CD4-positive, alpha-beta memory T cell (primary cell): ENCODE measurements around the gene DIP2B. TPM values are rescaled to one million over a fixed set of nuclear protein-coding genes. Genes with fewer than 3 reads are reported as not detected.

Experiments
- CTCF ChIA-PET: fragments of 350-600 bp; sonication (Branson Sonifier 250); formaldehyde crosslinking; loops from one replicate; lab custom pipeline; 2021; ENCODE audit warnings: inconsistent platforms; ENCODE audit not compliant: partially characterized antibody; lab: Charles Lee
- POLR2A ChIA-PET: fragments of 350-600 bp; sonication (Branson Sonifier 250); formaldehyde crosslinking; loops from one replicate; lab custom pipeline; 2021; ENCODE audit not compliant: partially characterized antibody; lab: Charles Lee
- DNase-seq, 5 donors: peaks; one replicate each; pipeline versions ENCODE4 v3.0.0 to v3.0.0-alpha.2; 2020 to 2022; ENCODE audit warnings: mixed read lengths in 1 of 5
- H3K27ac ChIP-seq: one replicate; pipeline ENCODE4 v1.7.0; 2013; ENCODE audit warnings: low read depth, low read length
- H3K27me3 ChIP-seq: 2 replicates; pipeline ENCODE4 v1.7.0; 2013; ENCODE audit warnings: mild to moderate bottlenecking, low read length, moderate library complexity; ENCODE audit not compliant: insufficient read depth
- H3K36me3 ChIP-seq: 2 replicates; pipeline ENCODE4 v1.7.0; 2013; ENCODE audit warnings: mild to moderate bottlenecking, low read length, moderate library complexity; ENCODE audit not compliant: insufficient read depth
- H3K4me1 ChIP-seq: 2 replicates; pipeline ENCODE4 v1.7.0; 2013; ENCODE audit warnings: mild to moderate bottlenecking, low read length, moderate library complexity; ENCODE audit not compliant: insufficient read depth
- H3K4me3 ChIP-seq, 2 donors: one replicate each; pipeline ENCODE4 v1.7.0; 2013; ENCODE audit warnings: low read length in 2 of 2, mild to moderate bottlenecking in 1 of 2
- H3K9me3 ChIP-seq, 2 donors: one replicate each; pipeline ENCODE4 v1.7.0; 2013; ENCODE audit warnings: low read length in 2 of 2, control low read depth in 1 of 2; ENCODE audit not compliant: control insufficient read depth in 1 of 2
- H3K27ac Mint-ChIP-seq, 7 donors: one replicate each; pipeline ENCODE4 v1.8.0; 2020 to 2021; ENCODE audit warnings: mixed read lengths in 7 of 7, mild to moderate bottlenecking in 6 of 7, inconsistent platforms in 3 of 7, moderate library complexity in 3 of 7
- H3K27me3 Mint-ChIP-seq, 2 donors: one replicate each; pipeline ENCODE4 v1.8.0; 2020 to 2021; ENCODE audit warnings: mixed read lengths in 2 of 2
- H3K36me3 Mint-ChIP-seq, 2 donors: one replicate each; pipeline ENCODE4 v1.8.0; 2020 to 2021; ENCODE audit warnings: mixed read lengths in 2 of 2, inconsistent platforms in 1 of 2, mild to moderate bottlenecking in 1 of 2
- H3K4me1 Mint-ChIP-seq, 4 donors: one replicate each; pipeline ENCODE4 v1.8.0; 2020 to 2021; ENCODE audit warnings: mixed read lengths in 4 of 4, mild to moderate bottlenecking in 1 of 4
- H3K4me3 Mint-ChIP-seq, 8 donors: one replicate each; pipeline ENCODE4 v1.8.0; 2020 to 2021; ENCODE audit warnings: mixed read lengths in 8 of 8, mild to moderate bottlenecking in 7 of 8, moderate library complexity in 6 of 8, inconsistent platforms in 3 of 8
- H3K9me3 Mint-ChIP-seq, 8 donors: one replicate each; pipeline ENCODE4 v1.8.0; 2020 to 2021; ENCODE audit warnings: mixed read lengths in 8 of 8, mild to moderate bottlenecking in 5 of 8, inconsistent platforms in 3 of 8, moderate library complexity in 1 of 8
- intact Hi-C: fragments of 100-400 bp; cut with micrococcal nuclease; formaldehyde crosslinking; loops from one replicate; pipeline ENCODE4 v1.15.1; 2023
- polyA plus RNA-seq, 2 donors: library from polyadenylated mRNA; unstranded; fragments of 300-500 nt; fragmentation: Illumina TruSeq; gene quantifications; one replicate each; pipeline ENCODE4 v1.2.3, GENCODE V29; 2021
- total RNA-seq, 2 experiments: library from RNA; stranded (reverse); gene quantifications; one replicate each; pipeline ENCODE4 v1.2.3, GENCODE V29; 2021

The DIP2B gene
- 10 to 100 TPM; 26.4 to 29.1 TPM for total RNA-seq
- polyA plus RNA-seq, result 10 to 100 TPM in 1 of 2 donors, 1 to 10 TPM in 1; 3.8 to 13.5 TPM

- peak; percentile 93 to 94 (median 94) for DNase-seq
- Histone ChIP-seq H3K27ac (peak within 1 kb of the TSS; percentile 84), H3K27me3 (no peaks in the 10 kb centered on the region), H3K4me1 (peaks cover 49% of the 10 kb centered on the region), H3K9me3 (no peaks in the 10 kb centered on the region), H3K4me3 (peak within 1 kb of the TSS; percentile 82 to 91), H3K36me3 (no peaks in the 10 kb centered on the region)
- Mint-ChIP-seq H3K4me3 (peak within 1 kb of the TSS; percentile 94 to 98 (median 97)), H3K9me3 (peaks cover 0 to 9% (median 0%) of the 10 kb centered on the region in 8 donors), H3K36me3 (peaks cover 0 to 6% of the 10 kb centered on the region in 2 donors), H3K4me1 (peaks cover 39 to 53% (median 45%) of the 10 kb centered on the region in 4 donors), H3K27me3 (no peaks in the 10 kb centered on the region), H3K27ac (peak within 1 kb of the TSS; percentile 89 to 97 (median 95))
- ChIA-PET POLR2A (interaction anchor here (0.5 to 2.4 kb wide), 20 partner anchors 10 to 420 kb away, joined by 3 to 26 read pairs (median 4); partner anchors contain the start of genes ATF1 and SMARCD1), CTCF (interaction anchor here (0.7 to 10.6 kb wide), 31 partner anchors 9 to 770 kb away, joined by 3 to 197 read pairs (median 6); no protein-coding TSS in a partner anchor)
- intact Hi-C loops, result loop anchor here (1.0 to 2.0 kb wide), 4 partner anchors 16 to 229 kb away; no protein-coding TSS in a partner anchor
Observed at GRCh38 chr12:50504798-50505674, at the start of gene DIP2B. DIP2B (plus strand) TSS chr12:50504985; CDS start chr12:50505141, 156 bp downstream.

GRCh38 chr12:50458606-50459005 lies 46.2 kb upstream of the DIP2B start:
- H3K4me3 Mint-ChIP-seq, result no peak overlapping the region
- intact Hi-C loops, result no loop called here
- H3K27me3 Mint-ChIP-seq, result no peaks in the 10 kb centered on the region
- Histone ChIP-seq H3K36me3 (peaks cover 7% of the 10 kb centered on the region), H3K4me3 (no peak overlapping the region), H3K27me3 (no peaks in the 10 kb centered on the region), H3K9me3 (no peaks in the 10 kb centered on the region), H3K4me1 (no peaks in the 10 kb centered on the region), H3K27ac (no peak overlapping the region)
- CTCF ChIA-PET, result no interaction called here
- no peak overlapping the region for H3K27ac Mint-ChIP-seq
- H3K36me3 Mint-ChIP-seq, result peaks cover 33 to 40% of the 10 kb centered on the region in 2 donors
- H3K9me3 Mint-ChIP-seq, result no peaks in the 10 kb centered on the region
- no peaks in the 10 kb centered on the region for H3K4me1 Mint-ChIP-seq
- DNase-seq, result no peak
- POLR2A ChIA-PET, result no interaction called here

DNA sequence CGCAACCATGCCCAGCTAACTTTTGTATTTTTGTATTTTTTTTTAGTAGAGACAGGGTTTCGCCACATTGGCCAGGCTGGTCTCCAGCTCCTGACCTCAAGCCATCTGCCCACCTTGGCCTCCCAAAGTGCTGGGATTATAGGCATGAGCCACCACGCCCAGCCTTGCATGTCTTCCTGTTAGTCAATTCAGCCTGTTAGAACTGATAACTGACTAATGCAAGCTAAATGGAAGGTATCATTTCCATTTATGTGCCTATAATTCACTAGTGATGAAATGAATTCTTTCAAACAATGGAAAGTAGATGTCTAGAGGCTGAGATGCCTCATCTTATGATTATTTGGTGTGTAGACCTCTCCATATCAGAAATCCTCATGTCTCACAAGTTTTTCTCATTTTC lies 37.3 kb upstream of the DIP2B start:
- Histone ChIP-seq H3K9me3 (no peaks in the 10 kb centered on the region), H3K27me3 (no peaks in the 10 kb centered on the region), H3K4me3 (no peak overlapping the region), H3K4me1 (no peaks in the 10 kb centered on the region), H3K27ac (no peak overlapping the region), H3K36me3 (peaks cover 24% of the 10 kb centered on the region)
- H3K9me3 Mint-ChIP-seq, result no peaks in the 10 kb centered on the region
- peaks cover 51 to 65% of the 10 kb centered on the region in 2 donors for H3K36me3 Mint-ChIP-seq
- H3K27ac Mint-ChIP-seq, result peak overlapping the region in 1 of 7 donors; percentile 30
- no peak overlapping the region for H3K4me3 Mint-ChIP-seq
- H3K4me1 Mint-ChIP-seq, result peaks cover 0 to 1% (median 0%) of the 10 kb centered on the region in 4 donors
- no peak for DNase-seq
- POLR2A ChIA-PET, result no interaction called here
- intact Hi-C loops, result no loop called here
- CTCF ChIA-PET, result no interaction called here
- no peaks in the 10 kb centered on the region for H3K27me3 Mint-ChIP-seq

GRCh38 chr12:50477241-50477832 lies 27.4 kb upstream of the DIP2B start:
- no peaks in the 10 kb centered on the region for H3K27me3 ChIP-seq
- Mint-ChIP-seq H3K27ac (peak overlapping the region in 1 of 7 donors; percentile 91), H3K27me3 (no peaks in the 10 kb centered on the region), H3K9me3 (no peaks in the 10 kb centered on the region), H3K4me1 (no peaks in the 10 kb centered on the region), H3K36me3 (peaks cover 30 to 46% of the 10 kb centered on the region in 2 donors), H3K4me3 (no peak overlapping the region)
- H3K4me3 ChIP-seq, result no peak overlapping the region
- POLR2A ChIA-PET, result no interaction called here
- CTCF ChIA-PET, result no interaction called here
- no peaks in the 10 kb centered on the region for H3K4me1 ChIP-seq
- H3K9me3 ChIP-seq, result no peaks in the 10 kb centered on the region
- DNase-seq, result no peak
- intact Hi-C loops, result no loop called here
- no peak overlapping the region for H3K27ac ChIP-seq
- H3K36me3 ChIP-seq, result peaks cover 16% of the 10 kb centered on the region

GRCh38 chr12:50482571-50482970 lies 22.2 kb upstream of the DIP2B start:
- Mint-ChIP-seq H3K4me1 (no peaks in the 10 kb centered on the region), H3K4me3 (no peak overlapping the region), H3K9me3 (no peaks in the 10 kb centered on the region), H3K36me3 (peaks cover 0 to 8% of the 10 kb centered on the region in 2 donors), H3K27ac (no peak overlapping the region), H3K27me3 (no peaks in the 10 kb centered on the region)
- H3K27ac ChIP-seq, result no peak overlapping the region
- CTCF ChIA-PET, result no interaction called here
- POLR2A ChIA-PET, result no interaction called here
- DNase-seq, result no peak
- no peaks in the 10 kb centered on the region for H3K9me3 ChIP-seq
- intact Hi-C loops, result no loop called here
- no peaks in the 10 kb centered on the region for H3K27me3 ChIP-seq
- no peaks in the 10 kb centered on the region for H3K36me3 ChIP-seq
- no peaks in the 10 kb centered on the region for H3K4me1 ChIP-seq
- no peak overlapping the region for H3K4me3 ChIP-seq

- intact Hi-C loops, result no loop called here
- DNase-seq, result no peak
- Mint-ChIP-seq H3K36me3 (peaks cover 0 to 3% of the 10 kb centered on the region in 2 donors), H3K4me3 (no peak overlapping the region), H3K9me3 (no peaks in the 10 kb centered on the region), H3K27me3 (no peaks in the 10 kb centered on the region), H3K27ac (no peak overlapping the region), H3K4me1 (no peaks in the 10 kb centered on the region)
- no peaks in the 10 kb centered on the region for H3K36me3 ChIP-seq
- no peak overlapping the region for H3K27ac ChIP-seq
- CTCF ChIA-PET, result no interaction called here
- H3K4me3 ChIP-seq, result no peak overlapping the region
- no peaks in the 10 kb centered on the region for H3K9me3 ChIP-seq
- H3K27me3 ChIP-seq, result no peaks in the 10 kb centered on the region
- POLR2A ChIA-PET, result no interaction called here
- no peaks in the 10 kb centered on the region for H3K4me1 ChIP-seq
Observed at GRCh38 chr12:50483488-50483887, 21.3 kb upstream of the DIP2B start.

- intact Hi-C loops, result no loop called here
- H3K27me3 Mint-ChIP-seq, result no peaks in the 10 kb centered on the region
- Histone ChIP-seq H3K36me3 (no peaks in the 10 kb centered on the region), H3K4me1 (no peaks in the 10 kb centered on the region), H3K4me3 (no peak overlapping the region), H3K27ac (no peak overlapping the region), H3K27me3 (no peaks in the 10 kb centered on the region), H3K9me3 (no peaks in the 10 kb centered on the region)
- no peak for DNase-seq
- no peak overlapping the region for H3K27ac Mint-ChIP-seq
- ChIA-PET CTCF (no interaction called here), POLR2A (no interaction called here)
- H3K4me3 Mint-ChIP-seq, result no peak overlapping the region
- H3K36me3 Mint-ChIP-seq, result peaks cover 3 to 4% of the 10 kb centered on the region in 2 donors
- peaks cover 0 to 32% (median 24%) of the 10 kb centered on the region in 8 donors for H3K9me3 Mint-ChIP-seq
- H3K4me1 Mint-ChIP-seq, result no peaks in the 10 kb centered on the region
Observed at GRCh38 chr12:50488801-50489200, 16.0 kb upstream of the DIP2B start.
